ENCODE measurements around the gene PRX. TPM values are rescaled to one million over a fixed set of nuclear protein-coding genes. Genes with fewer than 3 reads are reported as not detected.
A peak's percentile ranks its signal among the peaks of the same experiment; 100 is the strongest.
"Not testable (repeated sequence)": the region's sequence is repeated elsewhere in the genome, so short reads cannot be mapped to it uniquely, and the experiment has no call there.

Gene PRX
- total RNA-seq, 1 donor from 2014 or later = 11.7 TPM

DNA sequence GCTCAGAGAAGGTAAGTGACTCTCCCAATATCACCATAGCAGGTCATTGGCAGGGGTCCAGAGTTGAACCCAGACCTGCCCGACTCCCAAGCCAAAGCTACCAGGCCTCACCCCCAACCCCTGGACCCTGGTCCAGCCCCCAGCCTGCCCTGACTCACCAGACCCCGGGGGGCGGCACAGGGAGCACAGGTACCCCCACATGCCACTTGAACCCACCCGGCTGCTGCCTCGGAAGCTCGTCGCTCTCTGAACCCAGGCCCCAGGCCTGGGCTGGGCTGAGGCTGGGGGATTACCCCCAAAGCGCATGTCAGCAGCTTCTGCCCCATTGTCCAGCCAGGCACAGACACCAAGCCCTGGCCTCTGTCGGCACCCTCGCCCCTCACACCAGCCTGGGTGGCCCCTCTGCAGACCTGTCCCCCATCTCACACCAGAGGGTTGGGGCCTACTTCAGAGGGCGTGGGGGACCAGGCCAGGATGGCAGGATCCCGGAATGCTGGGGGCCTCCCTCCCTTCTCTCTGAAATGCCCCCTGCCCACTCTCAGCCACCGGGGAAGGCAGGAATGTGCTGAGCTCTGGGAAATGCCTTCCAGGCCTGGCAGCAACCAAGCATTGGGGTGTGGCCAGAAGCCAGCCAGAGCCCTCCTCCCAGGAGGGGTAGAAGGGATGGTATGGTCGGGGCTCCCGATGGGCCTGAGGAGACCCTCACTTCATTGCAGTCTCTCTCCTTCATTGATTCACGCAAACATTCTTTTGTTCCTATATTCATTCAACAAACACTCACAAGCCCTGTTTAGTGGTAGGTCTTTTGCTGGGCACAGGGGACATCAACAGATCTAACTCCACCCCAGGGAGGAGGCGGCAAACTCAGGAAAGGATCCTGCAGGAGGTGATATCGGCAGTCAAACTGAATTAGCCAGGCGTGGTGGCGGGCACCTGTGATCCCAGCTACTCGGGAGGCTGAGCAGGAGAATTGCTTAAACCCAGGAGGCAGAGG is 1.7 kb upstream of the PRX start:
- H3K27ac Mint-ChIP-seq = peak overlapping the region; percentile 56
- peak overlapping the region; percentile 11 for H3K4me3 Mint-ChIP-seq
- peaks cover 17% of the 10 kb centered on the region for H3K4me1 Mint-ChIP-seq (ENCODE audit: unreplicated experiment)
- DNase-seq (ENCODE audit: extremely low spot score, unreplicated experiment) = no peak
- H3K27me3 Mint-ChIP-seq = no peaks in the 10 kb centered on the region
- TF ChIP-seq, protein P1, sequence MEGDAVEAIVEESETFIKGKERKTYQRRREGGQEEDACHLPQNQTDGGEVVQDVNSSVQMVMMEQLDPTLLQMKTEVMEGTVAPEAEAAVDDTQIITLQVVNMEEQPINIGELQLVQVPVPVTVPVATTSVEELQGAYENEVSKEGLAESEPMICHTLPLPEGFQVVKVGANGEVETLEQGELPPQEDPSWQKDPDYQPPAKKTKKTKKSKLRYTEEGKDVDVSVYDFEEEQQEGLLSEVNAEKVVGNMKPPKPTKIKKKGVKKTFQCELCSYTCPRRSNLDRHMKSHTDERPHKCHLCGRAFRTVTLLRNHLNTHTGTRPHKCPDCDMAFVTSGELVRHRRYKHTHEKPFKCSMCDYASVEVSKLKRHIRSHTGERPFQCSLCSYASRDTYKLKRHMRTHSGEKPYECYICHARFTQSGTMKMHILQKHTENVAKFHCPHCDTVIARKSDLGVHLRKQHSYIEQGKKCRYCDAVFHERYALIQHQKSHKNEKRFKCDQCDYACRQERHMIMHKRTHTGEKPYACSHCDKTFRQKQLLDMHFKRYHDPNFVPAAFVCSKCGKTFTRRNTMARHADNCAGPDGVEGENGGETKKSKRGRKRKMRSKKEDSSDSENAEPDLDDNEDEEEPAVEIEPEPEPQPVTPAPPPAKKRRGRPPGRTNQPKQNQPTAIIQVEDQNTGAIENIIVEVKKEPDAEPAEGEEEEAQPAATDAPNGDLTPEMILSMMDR (conservative IDR thresholded peaks at IDR 0.05) = no peak
- no peaks in the 10 kb centered on the region for H3K36me3 Mint-ChIP-seq
- no peaks in the 10 kb centered on the region for H3K9me3 Mint-ChIP-seq

DNA sequence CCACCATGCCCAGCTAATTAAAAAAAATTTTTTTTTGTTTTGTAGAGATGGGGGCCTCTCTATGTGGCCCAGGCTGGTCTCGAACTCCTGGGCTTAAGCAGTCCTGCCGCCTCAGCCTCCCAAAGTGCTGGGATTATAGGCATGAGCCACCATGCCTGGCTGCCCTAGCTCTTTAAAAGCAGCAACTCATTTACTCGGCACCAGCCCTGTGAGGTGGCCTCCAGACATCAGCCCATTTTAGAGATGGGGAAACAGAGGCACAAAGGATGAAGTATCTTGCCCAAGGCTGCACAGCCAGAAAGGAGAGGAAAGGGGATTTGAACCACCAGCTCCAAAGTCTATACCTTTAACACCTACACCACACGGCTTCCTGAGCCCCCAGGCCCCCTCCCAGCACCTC is 312 bp downstream of the PRX start:
- DNase-seq (ENCODE audit: extremely low spot score, unreplicated experiment) = no peak
- TF ChIP-seq, protein P1 (conservative IDR thresholded peaks at IDR 0.05) = no peak
- no peaks in the 10 kb centered on the region for H3K36me3 Mint-ChIP-seq
- H3K4me1 Mint-ChIP-seq (ENCODE audit: unreplicated experiment) = peaks cover 14% of the 10 kb centered on the region
- no peaks in the 10 kb centered on the region for H3K27me3 Mint-ChIP-seq
- H3K27ac Mint-ChIP-seq = no peak overlapping the region
- no peak overlapping the region for H3K4me3 Mint-ChIP-seq
- no peaks in the 10 kb centered on the region for H3K9me3 Mint-ChIP-seq

DNA sequence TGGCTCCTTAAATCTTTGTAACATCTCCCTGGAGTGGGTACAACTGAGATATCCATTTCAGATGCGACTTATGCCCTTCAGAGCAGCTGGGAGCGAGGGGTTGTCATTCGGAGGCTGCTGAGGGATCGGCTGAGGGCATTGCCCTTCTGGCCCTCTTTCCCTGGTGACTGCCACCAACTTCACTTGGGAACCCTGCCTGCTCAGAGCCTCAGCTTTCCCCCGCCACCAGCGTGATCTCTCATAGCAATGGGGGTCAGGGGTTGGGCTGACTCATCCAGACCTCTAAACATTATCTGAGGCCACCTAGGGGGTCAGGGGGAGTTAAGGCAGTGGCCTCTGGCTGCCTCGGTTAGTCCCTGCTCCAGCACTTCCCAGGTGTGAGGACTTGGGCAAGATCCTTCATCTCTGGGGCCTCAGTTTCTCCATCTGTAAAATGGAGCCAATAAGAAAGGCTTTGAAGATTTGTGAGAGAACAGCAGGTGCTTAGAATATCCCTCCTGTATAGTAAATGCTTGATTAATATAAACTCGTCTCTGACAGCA is 1.1 kb downstream of the PRX start:
- Mint-ChIP-seq H3K36me3 (no peaks in the 10 kb centered on the region), H3K9me3 (no peaks in the 10 kb centered on the region), H3K4me1 (ENCODE audit: unreplicated experiment) (peaks cover 12% of the 10 kb centered on the region), H3K27ac (no peak overlapping the region), H3K27me3 (no peaks in the 10 kb centered on the region), H3K4me3 (no peak overlapping the region)
- no peak for DNase-seq (ENCODE audit: extremely low spot score, unreplicated experiment)
- TF ChIP-seq, protein P1 (conservative IDR thresholded peaks at IDR 0.05) = no peak

DNA sequence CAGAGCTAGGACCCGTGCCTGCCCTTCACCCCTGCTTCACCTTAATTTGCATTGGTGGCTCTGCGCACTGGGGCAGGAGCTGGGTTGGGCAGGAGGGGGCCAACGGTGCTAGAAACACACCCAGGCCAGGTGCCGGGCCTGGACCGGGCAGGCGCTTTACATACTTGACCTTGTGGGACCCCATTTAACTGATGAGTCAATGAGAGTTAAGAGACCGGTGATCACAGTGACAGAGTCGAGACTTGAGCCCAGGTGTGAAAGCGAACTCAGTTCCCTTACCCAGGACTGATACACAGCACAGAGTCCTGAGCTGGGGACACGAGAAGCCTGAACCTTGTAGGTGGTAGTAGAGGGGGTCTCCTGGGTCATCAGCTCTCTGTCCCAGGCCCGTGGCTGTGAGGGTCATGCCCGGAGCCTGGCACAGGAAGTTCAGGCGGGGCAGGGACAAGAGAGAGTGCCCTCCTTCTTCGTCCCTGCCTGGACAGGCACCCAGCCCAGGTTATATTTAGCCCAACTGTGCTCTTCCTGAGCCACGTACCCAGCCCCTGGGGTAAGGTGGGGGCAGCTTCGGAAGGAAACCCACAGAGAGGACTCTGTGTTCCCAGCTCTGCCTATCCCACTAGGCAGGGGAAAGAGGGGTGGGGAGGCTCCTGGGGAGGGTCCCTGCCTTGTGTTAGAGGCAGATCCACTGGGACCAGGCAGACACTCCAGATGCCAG is 1.9 kb downstream of the PRX start:
- Mint-ChIP-seq H3K4me1 (ENCODE audit: unreplicated experiment) (peaks cover 8% of the 10 kb centered on the region), H3K4me3 (no peak overlapping the region), H3K27ac (peak overlapping the region; percentile 42), H3K27me3 (no peaks in the 10 kb centered on the region), H3K36me3 (no peaks in the 10 kb centered on the region), H3K9me3 (no peaks in the 10 kb centered on the region)
- DNase-seq (ENCODE audit: extremely low spot score, unreplicated experiment) = no peak
- TF ChIP-seq, protein P1 (conservative IDR thresholded peaks at IDR 0.05) = no peak

DNA sequence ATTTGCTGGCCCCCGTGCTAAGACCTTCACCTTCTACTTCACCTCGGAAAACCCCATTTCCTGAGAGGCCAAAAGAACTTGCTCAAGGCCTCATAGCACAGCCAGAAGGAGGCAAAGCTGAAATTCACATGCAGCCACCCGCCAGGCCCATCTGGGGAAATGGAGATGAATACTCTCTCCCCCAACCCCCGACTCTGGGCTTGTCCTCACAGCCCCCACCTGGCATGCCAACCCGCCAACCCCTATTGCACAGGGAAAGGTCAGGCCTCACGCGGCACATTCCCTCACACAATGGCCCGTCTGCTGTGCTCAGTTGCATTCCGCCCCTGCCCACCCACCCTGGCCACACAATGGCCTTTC is 3.2 kb downstream of the PRX start:
- no peak for DNase-seq (ENCODE audit: extremely low spot score, unreplicated experiment)
- H3K4me1 Mint-ChIP-seq (ENCODE audit: unreplicated experiment) = peaks cover 6% of the 10 kb centered on the region
- no peak overlapping the region for H3K27ac Mint-ChIP-seq
- no peak overlapping the region for H3K4me3 Mint-ChIP-seq
- H3K9me3 Mint-ChIP-seq = no peaks in the 10 kb centered on the region
- TF ChIP-seq, protein P1 (conservative IDR thresholded peaks at IDR 0.05) = no peak
- no peaks in the 10 kb centered on the region for H3K36me3 Mint-ChIP-seq
- no peaks in the 10 kb centered on the region for H3K27me3 Mint-ChIP-seq

DNA sequence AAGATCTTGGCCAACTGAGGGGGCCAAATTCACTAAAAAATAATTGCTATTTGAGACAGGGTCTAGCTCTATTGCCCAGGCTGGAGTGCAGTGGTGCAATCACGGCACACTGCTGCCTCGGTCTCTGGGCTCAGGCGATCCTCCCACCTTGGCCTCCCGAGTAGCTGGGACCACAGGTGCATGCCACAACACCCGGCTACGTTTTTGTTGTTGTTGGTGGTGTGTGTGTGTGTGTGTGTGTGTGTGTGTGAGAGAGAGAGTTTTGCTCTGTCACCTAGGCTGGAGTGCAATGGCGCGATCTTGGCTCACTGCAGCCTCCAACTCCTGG is 4.6 kb downstream of the PRX start:
- DNase-seq (ENCODE audit: extremely low spot score, unreplicated experiment); H3K9me3 Mint-ChIP-seq; H3K36me3 Mint-ChIP-seq; H3K4me3 Mint-ChIP-seq; H3K27ac Mint-ChIP-seq; H3K4me1 Mint-ChIP-seq (ENCODE audit: unreplicated experiment); H3K27me3 Mint-ChIP-seq: not testable (repeated sequence)

Measured in type B pancreatic cell (in vitro differentiated cells).